ENCODE results near the gene CCSER1.

The CCSER1 gene

DNA sequence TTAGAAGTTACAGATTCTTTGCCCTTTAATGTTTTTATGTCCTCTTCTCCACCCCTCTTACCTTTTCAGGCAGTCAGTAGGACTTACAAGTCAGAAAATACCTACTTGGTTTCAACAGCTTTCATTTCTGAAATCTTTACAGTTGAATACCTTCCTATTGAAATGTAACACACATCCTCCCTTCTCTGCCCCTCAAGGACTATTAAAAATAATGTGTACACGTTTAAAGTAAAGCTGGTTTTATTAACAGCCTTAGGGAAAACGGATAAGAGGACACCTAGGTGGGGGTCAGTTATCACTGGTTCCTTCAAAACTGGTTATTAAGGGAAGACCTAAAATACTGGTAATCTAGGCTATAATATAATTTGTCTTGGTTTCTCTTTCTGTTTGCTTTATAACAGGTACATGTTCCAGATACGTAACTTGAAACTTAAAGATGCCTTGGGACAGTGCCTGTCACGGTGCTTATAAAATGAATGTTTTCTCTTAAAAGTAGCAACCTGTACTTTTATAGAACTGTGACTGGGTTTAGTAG, 1.8 kb downstream of the CCSER1 start:
- no peak for DNase-seq (ENCODE audit: low read depth)

- DNase-seq (ENCODE audit: low read depth), result no peak
These were observed 2.9 kb downstream of the CCSER1 start for GRCh38 chr4:90130076-90130475.

DNA sequence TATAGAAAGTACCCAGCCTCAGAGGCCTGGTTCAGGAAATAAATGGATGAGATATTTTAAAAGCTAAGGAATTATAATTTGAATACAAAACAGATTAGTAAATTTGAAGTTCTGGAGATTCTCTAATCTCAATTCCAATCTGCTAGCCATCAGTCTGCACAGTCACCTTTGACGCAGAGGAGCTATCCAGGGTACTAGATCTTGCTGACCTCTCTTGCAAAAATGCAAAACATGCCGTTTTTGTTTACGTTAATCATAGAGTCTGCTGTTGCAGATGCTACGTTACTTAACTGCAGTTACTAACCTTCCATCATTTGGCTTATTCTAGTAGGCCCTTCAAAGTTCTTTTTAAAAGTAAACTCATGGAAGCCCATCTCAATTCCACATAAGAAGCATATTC, 10.4 kb downstream of the CCSER1 start:
- DNase-seq (ENCODE audit: low read depth), result no peak

GRCh38 chr4:90142081-90142480, 14.9 kb downstream of the CCSER1 start:
- no peak for DNase-seq (ENCODE audit: low read depth)

- DNase-seq (ENCODE audit: low read depth), result no peak
These were observed 18.1 kb downstream of the CCSER1 start for GRCh38 chr4:90145319-90145718.

DNA sequence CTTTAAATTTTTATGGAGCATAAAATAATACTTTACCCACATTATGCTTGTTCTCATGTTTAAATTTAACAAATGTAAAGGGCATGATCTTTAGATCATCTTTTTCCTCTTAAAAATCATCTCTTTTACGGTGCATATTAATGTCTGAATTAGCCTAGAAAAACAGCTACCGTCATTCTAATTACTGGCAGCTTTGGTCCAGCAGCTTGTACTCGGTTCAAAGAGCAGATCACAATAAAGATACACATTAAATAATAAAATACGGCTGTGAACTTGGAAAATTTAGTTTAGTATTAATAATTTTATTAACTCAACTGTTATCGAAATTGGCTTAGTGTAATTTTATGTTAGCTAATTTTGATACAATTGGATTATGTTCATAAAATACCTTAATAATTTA, 19.1 kb downstream of the CCSER1 start:
- DNase-seq (ENCODE audit: low read depth), result no peak

DNA sequence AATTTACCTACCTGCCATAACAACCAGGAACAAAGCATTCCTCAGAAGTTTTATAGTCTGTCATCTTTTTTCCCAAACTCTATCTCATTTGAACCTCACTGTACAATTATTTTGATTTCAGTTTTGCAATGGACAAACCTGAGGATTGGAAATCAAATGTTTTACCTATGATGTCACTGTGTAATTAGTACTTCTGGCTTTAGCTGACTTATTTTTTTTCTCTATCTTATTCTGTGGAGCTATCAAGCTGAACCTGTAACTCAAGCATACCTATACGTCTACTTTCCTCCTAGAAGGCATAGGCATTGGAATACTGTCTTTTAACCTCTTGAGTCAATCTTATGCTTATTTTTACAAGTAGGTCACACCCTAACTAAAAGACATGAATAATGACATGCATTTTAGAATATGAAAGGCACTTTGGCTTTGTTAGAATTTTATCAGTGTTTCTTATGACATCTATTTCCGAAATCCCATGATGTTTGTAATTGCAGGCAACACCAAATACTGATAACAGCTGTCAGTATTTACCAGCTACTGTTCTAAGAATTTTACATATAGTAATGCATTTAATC, 21.5 kb downstream of the CCSER1 start:
- no peak for DNase-seq (ENCODE audit: low read depth)

GRCh38 chr4:90152024-90152423, 24.8 kb downstream of the CCSER1 start:
- DNase-seq (ENCODE audit: low read depth), result no peak

- DNase-seq (ENCODE audit: low read depth), result no peak
These were observed 32.0 kb downstream of the CCSER1 start for GRCh38 chr4:90159193-90159592.

DNA sequence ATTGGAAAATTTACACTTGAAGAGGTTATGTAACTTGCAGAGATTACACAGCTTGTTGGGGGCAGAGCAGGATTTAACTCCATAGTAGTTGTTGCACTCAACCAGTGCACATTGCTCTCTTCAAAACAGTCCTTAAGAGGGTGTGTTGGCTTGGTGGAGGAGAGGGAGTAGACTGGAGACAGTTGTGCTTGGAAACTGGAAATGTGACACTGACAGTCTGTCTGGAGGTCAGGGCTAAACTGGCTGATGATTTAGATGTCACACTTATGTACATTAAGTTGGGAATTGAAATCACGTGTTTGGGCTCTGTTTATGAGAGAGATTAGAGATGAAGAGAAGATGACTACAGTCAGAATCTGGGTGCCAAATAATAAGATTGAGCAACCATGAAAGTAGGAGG, 32.9 kb downstream of the CCSER1 start:
- DNase-seq (ENCODE audit: low read depth), result no peak

GRCh38 chr4:90162566-90162965, 35.4 kb downstream of the CCSER1 start:
- no peak for DNase-seq (ENCODE audit: low read depth)

DNA sequence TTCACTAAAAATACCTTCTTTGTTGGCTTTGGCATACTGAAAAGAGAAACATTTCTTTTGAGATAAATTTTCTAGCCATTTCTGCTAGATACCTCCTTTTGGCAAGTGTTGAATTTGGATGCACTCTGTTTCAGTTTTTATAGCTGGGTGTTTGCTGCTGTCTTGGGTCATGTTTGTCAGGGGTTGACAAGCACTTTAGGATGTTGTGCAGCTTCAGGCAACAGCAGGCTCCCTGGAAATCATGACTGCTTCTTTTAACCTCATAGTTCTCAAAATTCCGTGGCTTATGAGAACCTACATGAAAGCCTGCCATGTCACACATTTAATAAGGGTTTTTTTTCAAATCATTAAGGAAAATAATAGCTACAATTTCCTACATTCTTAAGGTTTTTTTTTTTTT, 36.7 kb downstream of the CCSER1 start:
- no peak for DNase-seq (ENCODE audit: low read depth)

GRCh38 chr4:90165883-90166282, 38.7 kb downstream of the CCSER1 start:
- DNase-seq (ENCODE audit: low read depth), result no peak

GRCh38 chr4:90171491-90171890, 44.3 kb downstream of the CCSER1 start:
- DNase-seq (ENCODE audit: low read depth), result no peak

DNA sequence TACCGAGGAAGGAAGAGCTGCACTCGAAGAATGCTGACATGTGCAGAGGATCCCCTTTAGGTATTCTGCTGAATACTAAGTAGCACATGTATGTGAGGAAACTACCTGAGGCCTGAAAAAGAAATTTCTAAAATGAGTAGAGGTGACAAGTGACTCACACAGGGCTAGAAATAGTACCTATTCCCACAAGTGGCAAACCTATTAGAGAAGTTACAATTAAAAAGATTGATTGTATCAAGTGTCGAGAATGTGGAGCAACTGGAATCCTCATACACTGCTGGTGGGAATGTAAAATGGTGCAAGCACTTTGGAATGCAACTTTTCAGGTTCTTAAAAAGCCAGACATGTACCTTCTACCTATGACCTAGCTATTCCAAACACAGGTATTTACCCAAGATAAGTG, 47.4 kb downstream of the CCSER1 start:
- no peak for DNase-seq (ENCODE audit: low read depth)

DNA sequence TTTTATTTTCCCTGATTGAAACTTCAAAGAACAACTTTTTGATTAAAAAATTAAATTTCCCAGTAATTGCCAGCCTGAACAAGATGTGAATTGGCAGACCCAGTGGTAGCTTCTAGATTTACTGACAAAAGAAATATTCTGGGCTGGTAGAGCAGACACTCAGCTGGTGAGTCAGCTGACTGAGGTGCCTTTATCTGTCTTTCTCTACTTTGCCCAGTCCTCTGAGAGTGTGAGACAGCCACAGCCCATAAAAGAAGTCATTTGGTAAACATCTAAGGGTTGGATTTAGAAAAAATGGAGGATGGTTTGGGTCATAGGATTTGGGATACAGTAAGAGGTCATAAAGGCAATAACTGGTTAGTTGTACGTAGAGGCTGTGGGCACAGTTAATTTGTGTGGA, 54.5 kb downstream of the CCSER1 start:
- no peak for DNase-seq (ENCODE audit: low read depth)

DNA sequence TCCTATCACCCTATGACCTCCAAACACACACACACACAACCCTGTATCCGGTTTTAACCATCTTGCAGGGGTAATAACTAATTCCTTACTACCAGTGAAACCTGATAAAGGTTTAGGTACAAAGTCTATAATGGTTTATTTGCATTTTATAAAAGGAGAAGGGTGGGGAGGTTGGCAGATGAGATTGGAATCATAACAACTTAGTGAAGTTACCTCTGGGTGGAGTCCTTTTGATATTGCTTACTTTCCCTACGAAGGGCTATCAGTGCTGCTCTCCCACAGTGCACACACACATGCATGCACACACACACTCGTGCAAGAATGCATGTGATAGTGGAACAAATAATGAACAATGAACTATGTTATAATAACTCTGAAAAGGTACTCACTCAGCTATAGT, 56.1 kb downstream of the CCSER1 start:
- no peak for DNase-seq (ENCODE audit: low read depth)

- DNase-seq (ENCODE audit: low read depth), result no peak
These were observed 57.4 kb downstream of the CCSER1 start for GRCh38 chr4:90184560-90184959.

- no peak for DNase-seq (ENCODE audit: low read depth)
These were observed 58.2 kb downstream of the CCSER1 start for GRCh38 chr4:90185416-90185815.

GRCh38 chr4:90186229-90186628, 59.0 kb downstream of the CCSER1 start:
- no peak for DNase-seq (ENCODE audit: low read depth)

DNA sequence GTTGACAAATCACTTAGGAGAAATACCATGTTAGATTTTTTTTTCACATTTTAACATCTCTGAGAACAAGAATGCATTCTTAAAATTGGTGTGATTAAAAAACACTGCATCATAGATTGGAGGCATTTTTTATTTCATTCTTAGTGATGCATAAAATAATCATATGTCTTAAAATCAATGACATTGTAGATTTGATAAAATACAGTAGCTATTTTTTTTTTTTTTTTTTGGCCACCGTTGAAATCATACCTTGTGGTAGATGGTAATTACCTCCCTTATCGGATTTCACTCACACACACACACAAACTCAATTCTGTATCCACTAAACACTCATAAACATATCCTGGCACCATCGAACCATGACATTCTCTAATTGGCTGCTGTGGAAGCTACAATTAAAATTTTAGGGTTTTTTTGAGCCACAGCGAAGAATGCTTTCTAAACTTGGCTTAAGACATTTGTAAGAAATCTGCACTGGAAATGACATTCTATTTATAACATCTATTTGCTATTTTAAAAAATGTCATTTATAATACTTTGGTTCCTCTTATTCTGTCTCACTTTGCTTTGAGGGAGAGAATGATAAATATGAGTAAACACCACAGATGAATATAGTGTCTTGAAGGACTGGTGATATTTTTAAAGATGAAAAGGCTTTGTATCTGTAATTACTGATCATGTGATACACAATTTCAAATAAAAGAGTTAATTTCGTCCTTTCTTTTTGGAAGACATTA, 60.1 kb downstream of the CCSER1 start:
- no peak for DNase-seq (ENCODE audit: low read depth)

- DNase-seq (ENCODE audit: low read depth), result no peak
These were observed 62.0 kb downstream of the CCSER1 start for GRCh38 chr4:90189178-90189577.

DNA sequence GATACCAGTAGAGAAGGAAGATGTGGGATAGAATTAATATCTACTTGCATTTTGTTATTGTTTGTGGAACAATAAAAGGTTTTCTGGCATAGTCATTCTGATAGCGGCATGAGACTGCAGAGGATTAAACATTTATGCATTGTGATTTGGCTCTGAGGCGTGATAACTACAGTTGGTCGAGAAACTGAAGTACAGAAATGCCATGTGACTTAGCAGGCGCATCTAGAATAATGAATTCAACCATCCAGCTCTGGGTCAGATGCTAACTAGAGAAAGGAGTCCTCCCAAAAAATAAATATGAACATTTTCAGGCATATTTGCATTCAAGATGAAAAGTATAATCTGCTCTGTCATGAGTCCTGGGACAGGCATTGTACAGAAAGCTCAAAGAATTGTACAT, 62.8 kb downstream of the CCSER1 start:
- DNase-seq (ENCODE audit: low read depth), result no peak

DNA sequence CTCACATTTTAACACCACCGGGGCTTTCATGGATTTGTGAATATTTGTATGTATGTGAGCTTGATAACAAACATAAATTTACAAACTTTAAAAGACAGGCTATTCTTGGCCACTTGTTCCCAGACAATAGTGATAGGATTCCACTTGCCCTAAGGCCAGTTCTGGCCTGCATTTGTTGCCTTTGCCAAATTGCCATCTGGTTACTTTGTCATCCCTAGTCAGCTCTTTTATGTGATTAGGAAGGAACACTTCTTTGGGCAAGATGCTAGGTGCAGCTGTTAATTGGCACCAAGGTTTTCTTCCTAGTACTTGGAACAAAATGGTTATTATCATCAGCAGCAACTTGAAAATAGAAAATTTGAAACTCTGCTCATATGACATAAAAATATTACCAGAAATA, 63.3 kb downstream of the CCSER1 start:
- no peak for DNase-seq (ENCODE audit: low read depth)
